ENCODE data around the gene CTBP2. TPM values are rescaled to one million over a fixed set of nuclear protein-coding genes. Genes with fewer than 3 reads are reported as not detected.

The CTBP2 gene
- total RNA-seq, 1 donor from 2014 or later, result 123 TPM

GRCh38 chr10:125169915-125170314, 9.6 kb upstream of the CTBP2 start:
- no peak for FAIRE-seq
- Histone ChIP-seq H3K27me3 (ENCODE audit: control insufficient read depth, insufficient read depth, low read length) (peaks cover 2% of the 10 kb centered on the region), H3K36me3 (ENCODE audit: control insufficient read depth, insufficient read depth, low read length) (no peaks in the 10 kb centered on the region), H3K4me3 (ENCODE audit: low read depth, low read length) (no peak overlapping the region)
- no peak for DNase-seq (ENCODE audit: low read depth)
- no peak for TF ChIP-seq CTCF (IDR thresholded peaks at IDR 0.05; ENCODE audit: insufficient read depth, low read length, severe bottlenecking)

GRCh38 chr10:125169279-125169678, 8.9 kb upstream of the CTBP2 start:
- no peak for FAIRE-seq

GRCh38 chr10:125166658-125167057, 6.3 kb upstream of the CTBP2 start:
- DNase-seq (ENCODE audit: low read depth), result no peak
- H3K36me3 ChIP-seq (ENCODE audit: control insufficient read depth, insufficient read depth, low read length), result no peaks in the 10 kb centered on the region
- H3K4me3 ChIP-seq (ENCODE audit: low read depth, low read length), result no peak overlapping the region
- TF ChIP-seq CTCF (IDR thresholded peaks at IDR 0.05; ENCODE audit: insufficient read depth, low read length, severe bottlenecking), result no peak
- H3K27me3 ChIP-seq (ENCODE audit: control insufficient read depth, insufficient read depth, low read length), result no peaks in the 10 kb centered on the region
- no peak for FAIRE-seq

More at GRCh38 chr10:125169279-125169678, 8.9 kb upstream of the CTBP2 start:
- DNase-seq (ENCODE audit: low read depth), result no peak
- Histone ChIP-seq H3K27me3 (ENCODE audit: control insufficient read depth, insufficient read depth, low read length) (peaks cover 2% of the 10 kb centered on the region), H3K4me3 (ENCODE audit: low read depth, low read length) (no peak overlapping the region), H3K36me3 (ENCODE audit: control insufficient read depth, insufficient read depth, low read length) (no peaks in the 10 kb centered on the region)
- TF ChIP-seq CTCF (IDR thresholded peaks at IDR 0.05; ENCODE audit: insufficient read depth, low read length, severe bottlenecking), result no peak

- DNase-seq (ENCODE audit: low read depth), result no peak
- TF ChIP-seq CTCF (IDR thresholded peaks at IDR 0.05; ENCODE audit: insufficient read depth, low read length, severe bottlenecking), result no peak
- FAIRE-seq, result no peak
- Histone ChIP-seq H3K36me3 (ENCODE audit: control insufficient read depth, insufficient read depth, low read length) (no peaks in the 10 kb centered on the region), H3K27me3 (ENCODE audit: control insufficient read depth, insufficient read depth, low read length) (no peaks in the 10 kb centered on the region), H3K4me3 (ENCODE audit: low read depth, low read length) (no peak overlapping the region)
Measured at GRCh38 chr10:125165584-125166573, 5.5 kb upstream of the CTBP2 start.

DNA sequence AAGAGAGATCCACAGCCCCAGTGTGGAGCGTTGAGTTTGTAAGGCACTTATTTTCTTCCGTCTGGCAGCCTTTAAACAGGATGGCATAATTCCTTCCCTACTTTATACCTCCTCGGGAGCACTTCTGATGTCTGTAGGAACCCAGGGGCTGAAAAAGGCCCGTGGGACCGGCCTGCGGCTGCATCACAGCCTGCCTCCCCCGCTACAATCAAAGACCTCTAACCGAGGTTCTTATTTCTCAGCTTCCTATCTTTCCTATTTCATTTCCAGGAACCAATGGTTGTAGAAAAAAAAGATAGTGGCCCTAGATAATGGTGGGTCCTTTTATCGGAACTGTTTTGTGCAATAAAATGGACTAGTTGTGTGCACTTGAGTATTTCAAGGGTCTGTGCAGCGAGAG, 4.1 kb upstream of the CTBP2 start:
- FAIRE-seq, result no peak
- no peak for TF ChIP-seq CTCF (IDR thresholded peaks at IDR 0.05; ENCODE audit: insufficient read depth, low read length, severe bottlenecking)
- no peaks in the 10 kb centered on the region for H3K36me3 ChIP-seq (ENCODE audit: control insufficient read depth, insufficient read depth, low read length)
- no peak for DNase-seq (ENCODE audit: low read depth)
- no peaks in the 10 kb centered on the region for H3K27me3 ChIP-seq (ENCODE audit: control insufficient read depth, insufficient read depth, low read length)
- H3K4me3 ChIP-seq (ENCODE audit: low read depth, low read length), result no peak overlapping the region
